Hepatocyte (in vitro differentiated cells): ENCODE measurements around the gene MESD.

ENCODE experiments used
- EZH2 ChIP-seq: fragments of 200-600 bp; sonication (generic); IDR thresholded peaks from 2 replicates; pipeline ENCODE4 v1.6.1; 2016; ENCODE audit warnings: antibody characterized with exemption, mild to moderate bottlenecking, borderline replicate concordance
- TF ChIP-seq, protein P1 (sequence below): fragments of 200-600 bp; sonication (generic); IDR thresholded peaks from 2 replicates; pipeline ENCODE4 v1.5.1; 2016; ENCODE audit warnings: antibody characterized with exemption, mild to moderate bottlenecking; ENCODE audit not compliant: poor library complexity

DNA sequence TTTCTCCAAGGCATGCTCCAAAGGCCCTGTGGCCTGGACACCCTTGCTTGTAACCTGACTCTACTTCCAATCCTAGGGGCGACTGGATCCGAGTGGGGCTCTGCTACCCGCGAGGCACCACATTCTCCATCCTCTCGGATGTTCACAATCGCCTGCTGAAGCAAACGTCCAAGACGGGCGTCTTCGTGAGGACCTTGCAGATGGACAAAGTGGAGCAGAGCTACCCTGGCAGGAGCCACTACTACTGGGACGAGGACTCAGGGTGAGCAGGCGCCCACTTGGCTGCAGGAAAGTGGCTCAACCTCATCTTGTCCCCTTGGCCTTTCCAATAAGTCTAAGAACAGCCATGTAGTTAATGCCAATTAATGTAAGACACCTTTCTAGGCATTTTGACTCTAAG lies 51.9 kb downstream of the MESD start:
- TF ChIP-seq, protein P1, sequence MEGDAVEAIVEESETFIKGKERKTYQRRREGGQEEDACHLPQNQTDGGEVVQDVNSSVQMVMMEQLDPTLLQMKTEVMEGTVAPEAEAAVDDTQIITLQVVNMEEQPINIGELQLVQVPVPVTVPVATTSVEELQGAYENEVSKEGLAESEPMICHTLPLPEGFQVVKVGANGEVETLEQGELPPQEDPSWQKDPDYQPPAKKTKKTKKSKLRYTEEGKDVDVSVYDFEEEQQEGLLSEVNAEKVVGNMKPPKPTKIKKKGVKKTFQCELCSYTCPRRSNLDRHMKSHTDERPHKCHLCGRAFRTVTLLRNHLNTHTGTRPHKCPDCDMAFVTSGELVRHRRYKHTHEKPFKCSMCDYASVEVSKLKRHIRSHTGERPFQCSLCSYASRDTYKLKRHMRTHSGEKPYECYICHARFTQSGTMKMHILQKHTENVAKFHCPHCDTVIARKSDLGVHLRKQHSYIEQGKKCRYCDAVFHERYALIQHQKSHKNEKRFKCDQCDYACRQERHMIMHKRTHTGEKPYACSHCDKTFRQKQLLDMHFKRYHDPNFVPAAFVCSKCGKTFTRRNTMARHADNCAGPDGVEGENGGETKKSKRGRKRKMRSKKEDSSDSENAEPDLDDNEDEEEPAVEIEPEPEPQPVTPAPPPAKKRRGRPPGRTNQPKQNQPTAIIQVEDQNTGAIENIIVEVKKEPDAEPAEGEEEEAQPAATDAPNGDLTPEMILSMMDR = no peak
- no peak for TF ChIP-seq EZH2
